GM12878 (cell line): ENCODE data around the gene SCIN. TPM values are rescaled to one million over a fixed set of nuclear protein-coding genes. Genes with fewer than 3 reads are reported as not detected.
"Not testable (repeated sequence)": the region's sequence is repeated elsewhere in the genome, so short reads cannot be mapped to it uniquely, and the experiment has no call there.

Source experiments
- ATAC-seq: fragments of 200-7000 bp; cut with Tn5 transposase; 3 replicates; pipeline ENCODE4 v1.9.1; 2020; ENCODE audit warnings: mild to moderate bottlenecking, moderate library complexity
- BruUV-seq: library from RNA; stranded (reverse); fragments of 400-500 nt; replicated peaks from 2 replicates; lab custom pipeline; 2021; lab: Mats Ljungman, UMichigan
- CTCF ChIA-PET: fragments of 300-600 bp; sonication (Branson Sonifier 250); formaldehyde crosslinking; extraction: SDS; loops from one replicate; lab custom pipeline; 2021; ENCODE audit warnings: inconsistent platforms; lab: Yijun Ruan, JAX
- POLR2A ChIA-PET: fragments of 350-600 bp; formaldehyde crosslinking; extraction: SDS; loops from one replicate; lab custom pipeline; 2021; ENCODE audit warnings: inconsistent platforms; lab: Charles Lee
- RAD21 ChIA-PET: fragments of 300-600 bp; sonication (Branson Sonifier 250); formaldehyde crosslinking; loops from one replicate; lab custom pipeline; 2023; ENCODE audit warnings: antibody characterized with exemption; ENCODE audit not compliant: unreplicated experiment; lab: Charles Lee
- SMC1A ChIA-PET: fragments of 300-600 bp; sonication (Branson Sonifier 250); formaldehyde crosslinking; loops from one replicate; lab custom pipeline; 2023; ENCODE audit not compliant: unreplicated experiment, uncharacterized antibody; lab: Charles Lee
- DNase-seq: peaks from one replicate; pipeline ENCODE4 v3.0.0-alpha.2; 2011; ENCODE audit warnings: low read depth, low spot score
- FAIRE-seq: peaks from 3 replicates; lab custom pipeline; 2011; peaks lifted over from hg19 to GRCh38; lab: Jason Lieb, UNC
- H2AFZ ChIP-seq: 2 replicates; pipeline ENCODE4 v1.6.0; 2011; ENCODE audit warnings: low read depth, low read length, control low read depth; ENCODE audit not compliant: control insufficient read depth
- H3K27ac ChIP-seq: 2 replicates; pipeline ENCODE4 v1.5.1; 2011; ENCODE audit warnings: control low read depth; ENCODE audit not compliant: control insufficient read depth, insufficient read depth
- H3K27me3 ChIP-seq, 2 experiments: replicated peaks in 1 of 2; 2 replicates each; pipeline versions ENCODE4 v1.6.0 to v1.6.1; 2011; ENCODE audit warnings: low read length in 1 of 2; ENCODE audit not compliant: control insufficient read depth in 2 of 2, insufficient read depth in 2 of 2
- H3K36me3 ChIP-seq, 2 experiments: 2 replicates each; pipeline ENCODE4 v1.5.1; 2011; ENCODE audit warnings: low read length in 1 of 2; ENCODE audit not compliant: control insufficient read depth in 2 of 2, insufficient read depth in 2 of 2
- H3K4me1 ChIP-seq: 2 replicates; pipeline ENCODE4 v1.6.1; 2011; ENCODE audit warnings: mild to moderate bottlenecking, low read length, moderate library complexity, mixed read lengths; ENCODE audit not compliant: control insufficient read depth, insufficient read depth
- H3K4me2 ChIP-seq: 2 replicates; pipeline ENCODE4 v1.6.0; 2011; ENCODE audit warnings: control low read depth; ENCODE audit not compliant: control insufficient read depth, insufficient read depth
- H3K4me3 ChIP-seq: fragments of 200-600 bp; sonication (generic); 2 replicates; pipeline ENCODE4 v1.5.1; 2016
- H3K79me2 ChIP-seq: 2 replicates; pipeline ENCODE4 v1.6.0; 2011; ENCODE audit warnings: low read length; ENCODE audit not compliant: control insufficient read depth, insufficient read depth
- H3K9ac ChIP-seq: 2 replicates; pipeline ENCODE4 v1.8.0; 2011; ENCODE audit warnings: low read length, control low read depth, mixed read lengths; ENCODE audit not compliant: control insufficient read depth, insufficient read depth
- H3K9me3 ChIP-seq: replicated peaks from 3 replicates; pipeline ENCODE4 v1.5.1; 2011; ENCODE audit warnings: mild to moderate bottlenecking, low read length; ENCODE audit not compliant: control insufficient read depth, insufficient read depth
- H4K20me1 ChIP-seq: 2 replicates; pipeline ENCODE4 v1.6.0; 2011; ENCODE audit not compliant: control insufficient read depth, insufficient read depth
- FOXK2 ChIP-seq: fragments of 450-650 bp; IDR thresholded peaks from 2 replicates; pipeline ENCODE4 v1.6.1; 2017; ENCODE audit warnings: mild to moderate bottlenecking, moderate library complexity
- HDAC6 ChIP-seq: fragments of 200-600 bp; sonication (generic); IDR thresholded peaks from one replicate; pipeline ENCODE4 v1.8.0; 2017; ENCODE audit warnings: antibody characterized with exemption; ENCODE audit not compliant: unreplicated experiment
- NBN ChIP-seq: fragments of 450-650 bp; IDR thresholded peaks from 2 replicates; pipeline ENCODE4 v1.6.1; 2016
- NFIC ChIP-seq: IDR thresholded peaks from 2 replicates; pipeline ENCODE4 v1.6.1; 2012; ENCODE audit warnings: low read depth, mild to moderate bottlenecking, inconsistent platforms, low read length, moderate library complexity
- SMC3 ChIP-seq: IDR thresholded peaks from 2 replicates; pipeline ENCODE4 v1.6.1; 2011; ENCODE audit warnings: low read length, improper control_type of control experiment, borderline replicate concordance
- SREBF1 ChIP-seq: IDR thresholded peaks from 2 replicates; pipeline ENCODE4 v1.6.1; 2012; ENCODE audit warnings: mild to moderate bottlenecking, low read length
- TAF1 ChIP-seq: IDR thresholded peaks from 2 replicates; pipeline ENCODE4 v1.6.1; 2011; ENCODE audit warnings: mild to moderate bottlenecking, low read depth, low read length, borderline replicate concordance
- ZBED1 ChIP-seq: IDR thresholded peaks from 2 replicates; pipeline ENCODE4 v1.6.1; 2016; ENCODE audit warnings: borderline replicate concordance
- WGBS: methylation state at CpG from one replicate; pipeline ENCODE4 v1.1.6; 2016; ENCODE audit warnings: low lambda C conversion rate; ENCODE audit not compliant: insufficient replicate concordance, insufficient coverage; ENCODE audit errors: missing lambda C conversion rate; 5-methylcytosine and 5-hydroxymethylcytosine counted together
- in situ Hi-C: fragments of 300-500 bp; cut with MboI; formaldehyde crosslinking; loops from 9 replicates; pipeline ENCODE4 v1.14.3; 2018; ENCODE audit warnings: mixed read lengths
- intact Hi-C: fragments of 100-400 bp; cut with micrococcal nuclease; formaldehyde crosslinking; loops from one replicate; pipeline ENCODE4 v1.14.2; 2022; ENCODE audit not compliant: unreplicated experiment
- polyA plus RNA-seq, 11 experiments: library from polyadenylated mRNA; depleted of rRNA in 4 of 11; unstranded in 6 of 11; stranded (reverse) in 5 of 11; fragments of >200 nt; fragmentation: Nextera tagmentation in 4 of 11; fragmentation: Illumina TruSeq in 1 of 11; extraction: Ambion mirVana in 4 of 11; extraction: Trizol in 1 of 11; gene quantifications; 1 replicate in 1 of 11; 2 replicates in 10 of 11; pipeline versions ENCODE4 v1.2.1 to v1.2.3, GENCODE V29; 2011 to 2016; ENCODE audit warnings: inconsistent platforms in 2 of 11, missing spikeins in 2 of 11, low read depth in 1 of 11
- total RNA-seq, 4 experiments: library from RNA; depleted of rRNA in 3 of 4; stranded (reverse); fragments of >200 nt in 3 of 4; fragmentation: Illumina TruSeq in 1 of 4; extraction: Trizol in 1 of 4; gene quantifications; 2 replicates each; pipeline versions ENCODE4 v1.2.1 to v1.2.3, GENCODE V29; 2013 to 2021
- TF ChIP-seq, protein P1 (sequence below): IDR thresholded peaks from 2 replicates; pipeline ENCODE4 v1.6.1; 2011; ENCODE audit warnings: low read depth, mild to moderate bottlenecking, low read length, moderate library complexity, borderline replicate concordance; ENCODE audit errors: extremely low read depth
- TF ChIP-seq, protein P2 (sequence below): fragments of 450-650 bp; IDR thresholded peaks from 2 replicates; pipeline ENCODE4 v1.6.1; 2016; ENCODE audit warnings: mild to moderate bottlenecking, moderate library complexity, borderline replicate concordance
- TF ChIP-seq, protein P3 (sequence below): IDR thresholded peaks from 2 replicates; pipeline ENCODE4 v1.6.1; 2011; ENCODE audit warnings: mild to moderate bottlenecking, low read depth, low read length, moderate library complexity; ENCODE audit not compliant: insufficient replicate concordance

Gene SCIN
- total and polyA plus RNA-seq, 10 of the 15 experiments (the other 5 are each of a cell fraction or from before 2014, with no cell fraction given) = 0.23 to 2.1 (median 1.0) TPM

DNA sequence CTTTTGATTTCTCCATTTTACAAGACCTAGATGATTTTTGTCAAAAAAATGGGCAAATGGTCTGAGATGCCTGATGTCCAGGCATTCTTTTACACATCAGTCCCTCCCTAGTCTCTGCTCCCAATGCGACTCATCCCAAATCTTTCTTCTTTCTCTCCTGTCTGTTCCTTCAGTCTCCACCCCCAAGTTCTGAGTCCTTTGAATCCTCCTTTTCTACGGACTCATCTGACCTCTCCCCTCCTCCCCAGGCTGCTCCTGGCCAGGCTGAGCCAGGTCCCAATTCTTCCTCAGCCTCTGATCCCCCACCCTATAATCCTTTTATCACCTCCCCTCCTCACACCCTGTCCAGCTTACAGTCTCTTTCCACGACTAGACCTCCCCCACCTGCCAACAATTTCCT, 90.5 kb downstream of the SCIN start:
- H3K9ac ChIP-seq, H3K4me1 ChIP-seq, H3K27ac ChIP-seq, H3K27me3 ChIP-seq, H4K20me1 ChIP-seq, DNase-seq, H3K9me3 ChIP-seq, H3K36me3 ChIP-seq, intact Hi-C loops, SMC1A ChIA-PET, POLR2A ChIA-PET, BruUV-seq, H3K4me3 ChIP-seq, in situ Hi-C loops, ATAC-seq, H3K79me2 ChIP-seq, H3K4me2 ChIP-seq, RAD21 ChIA-PET, H2AFZ ChIP-seq, FAIRE-seq: not testable (repeated sequence)
- CTCF ChIA-PET = interaction anchor here (0.8 kb wide), 1 partner anchor 22 kb away, joined by 4 read pairs; no protein-coding TSS in a partner anchor
- 26% methylated on average over 3 of the region's 3 CpGs for WGBS

DNA sequence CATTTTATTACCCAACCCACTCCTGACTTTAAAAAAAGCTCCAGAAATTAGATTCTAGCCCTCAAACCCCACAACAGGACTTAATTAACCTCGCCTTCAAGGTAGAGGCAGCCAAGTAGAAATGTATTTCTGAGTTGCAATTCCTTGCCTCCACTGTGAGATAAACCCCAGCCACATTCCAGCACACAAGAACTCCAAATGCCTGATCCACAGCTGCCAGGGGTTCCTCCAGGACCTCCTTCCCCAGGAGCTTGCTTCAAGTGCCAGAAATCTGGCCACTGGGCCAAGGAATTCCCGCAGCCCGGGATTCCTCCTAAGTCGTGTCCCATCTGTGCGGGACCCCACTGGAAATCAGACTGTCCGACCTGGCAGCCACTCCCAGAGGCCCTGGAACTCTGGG, 91.1 kb downstream of the SCIN start:
- CTCF ChIA-PET = interaction anchor here (0.8 kb wide), 1 partner anchor 23 kb away, joined by 4 read pairs; no protein-coding TSS in a partner anchor
- SMC1A ChIA-PET = interaction anchor here (0.7 kb wide), 1 partner anchor 27 kb away, joined by 8 read pairs; no protein-coding TSS in a partner anchor
- no peaks in the 10 kb centered on the region for H3K4me1 ChIP-seq
- H3K27ac ChIP-seq = no peak overlapping the region
- no peak overlapping the region for H3K4me2 ChIP-seq
- RAD21 ChIA-PET = no interaction called here
- H3K9ac ChIP-seq = no peak overlapping the region
- H3K79me2 ChIP-seq = no peaks in the 10 kb centered on the region
- intact Hi-C loops (no loop called here), in situ Hi-C loops (no loop called here)
- no peaks in the 10 kb centered on the region for H3K9me3 ChIP-seq
- no peaks in the 10 kb centered on the region for H4K20me1 ChIP-seq
- no TSS peak for BruUV-seq
- no peaks in the 10 kb centered on the region for H3K27me3 ChIP-seq
- H3K36me3 ChIP-seq = no peaks in the 10 kb centered on the region
- ATAC-seq (no peak), DNase-seq (no peak), FAIRE-seq (no peak)
- POLR2A ChIA-PET = no interaction called here
- H2AFZ ChIP-seq = no peak overlapping the region
- no peak overlapping the region for H3K4me3 ChIP-seq
- 32% methylated on average over 6 of the region's 6 CpGs for WGBS
- TF ChIP-seq TAF1 = no peak
- TF ChIP-seq HDAC6 = no peak
- TF ChIP-seq, protein P1, sequence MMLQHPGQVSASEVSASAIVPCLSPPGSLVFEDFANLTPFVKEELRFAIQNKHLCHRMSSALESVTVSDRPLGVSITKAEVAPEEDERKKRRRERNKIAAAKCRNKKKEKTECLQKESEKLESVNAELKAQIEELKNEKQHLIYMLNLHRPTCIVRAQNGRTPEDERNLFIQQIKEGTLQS = no peak
- TF ChIP-seq, protein P2, sequence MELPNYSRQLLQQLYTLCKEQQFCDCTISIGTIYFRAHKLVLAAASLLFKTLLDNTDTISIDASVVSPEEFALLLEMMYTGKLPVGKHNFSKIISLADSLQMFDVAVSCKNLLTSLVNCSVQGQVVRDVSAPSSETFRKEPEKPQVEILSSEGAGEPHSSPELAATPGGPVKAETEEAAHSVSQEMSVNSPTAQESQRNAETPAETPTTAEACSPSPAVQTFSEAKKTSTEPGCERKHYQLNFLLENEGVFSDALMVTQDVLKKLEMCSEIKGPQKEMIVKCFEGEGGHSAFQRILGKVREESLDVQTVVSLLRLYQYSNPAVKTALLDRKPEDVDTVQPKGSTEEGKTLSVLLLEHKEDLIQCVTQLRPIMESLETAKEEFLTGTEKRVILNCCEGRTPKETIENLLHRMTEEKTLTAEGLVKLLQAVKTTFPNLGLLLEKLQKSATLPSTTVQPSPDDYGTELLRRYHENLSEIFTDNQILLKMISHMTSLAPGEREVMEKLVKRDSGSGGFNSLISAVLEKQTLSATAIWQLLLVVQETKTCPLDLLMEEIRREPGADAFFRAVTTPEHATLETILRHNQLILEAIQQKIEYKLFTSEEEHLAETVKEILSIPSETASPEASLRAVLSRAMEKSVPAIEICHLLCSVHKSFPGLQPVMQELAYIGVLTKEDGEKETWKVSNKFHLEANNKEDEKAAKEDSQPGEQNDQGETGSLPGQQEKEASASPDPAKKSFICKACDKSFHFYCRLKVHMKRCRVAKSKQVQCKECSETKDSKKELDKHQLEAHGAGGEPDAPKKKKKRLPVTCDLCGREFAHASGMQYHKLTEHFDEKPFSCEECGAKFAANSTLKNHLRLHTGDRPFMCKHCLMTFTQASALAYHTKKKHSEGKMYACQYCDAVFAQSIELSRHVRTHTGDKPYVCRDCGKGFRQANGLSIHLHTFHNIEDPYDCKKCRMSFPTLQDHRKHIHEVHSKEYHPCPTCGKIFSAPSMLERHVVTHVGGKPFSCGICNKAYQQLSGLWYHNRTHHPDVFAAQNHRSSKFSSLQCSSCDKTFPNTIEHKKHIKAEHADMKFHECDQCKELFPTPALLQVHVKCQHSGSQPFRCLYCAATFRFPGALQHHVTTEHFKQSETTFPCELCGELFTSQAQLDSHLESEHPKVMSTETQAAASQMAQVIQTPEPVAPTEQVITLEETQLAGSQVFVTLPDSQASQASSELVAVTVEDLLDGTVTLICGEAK = no peak
- no peak for TF ChIP-seq SREBF1
- no peak for TF ChIP-seq ZBED1
- TF ChIP-seq, protein P3, sequence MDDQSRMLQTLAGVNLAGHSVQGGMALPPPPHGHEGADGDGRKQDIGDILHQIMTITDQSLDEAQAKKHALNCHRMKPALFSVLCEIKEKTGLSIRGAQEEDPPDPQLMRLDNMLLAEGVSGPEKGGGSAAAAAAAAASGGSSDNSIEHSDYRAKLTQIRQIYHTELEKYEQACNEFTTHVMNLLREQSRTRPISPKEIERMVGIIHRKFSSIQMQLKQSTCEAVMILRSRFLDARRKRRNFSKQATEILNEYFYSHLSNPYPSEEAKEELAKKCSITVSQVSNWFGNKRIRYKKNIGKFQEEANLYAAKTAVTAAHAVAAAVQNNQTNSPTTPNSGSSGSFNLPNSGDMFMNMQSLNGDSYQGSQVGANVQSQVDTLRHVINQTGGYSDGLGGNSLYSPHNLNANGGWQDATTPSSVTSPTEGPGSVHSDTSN = no peak
- TF ChIP-seq SMC3 = no peak
- TF ChIP-seq NBN = no peak
- TF ChIP-seq FOXK2 = no peak
- TF ChIP-seq NFIC = no peak
